ENCODE data around the gene DOC2B.
"Not testable (repeated sequence)": the region's sequence is repeated elsewhere in the genome, so short reads cannot be mapped to it uniquely, and the experiment has no call there.

Gene DOC2B

DNA sequence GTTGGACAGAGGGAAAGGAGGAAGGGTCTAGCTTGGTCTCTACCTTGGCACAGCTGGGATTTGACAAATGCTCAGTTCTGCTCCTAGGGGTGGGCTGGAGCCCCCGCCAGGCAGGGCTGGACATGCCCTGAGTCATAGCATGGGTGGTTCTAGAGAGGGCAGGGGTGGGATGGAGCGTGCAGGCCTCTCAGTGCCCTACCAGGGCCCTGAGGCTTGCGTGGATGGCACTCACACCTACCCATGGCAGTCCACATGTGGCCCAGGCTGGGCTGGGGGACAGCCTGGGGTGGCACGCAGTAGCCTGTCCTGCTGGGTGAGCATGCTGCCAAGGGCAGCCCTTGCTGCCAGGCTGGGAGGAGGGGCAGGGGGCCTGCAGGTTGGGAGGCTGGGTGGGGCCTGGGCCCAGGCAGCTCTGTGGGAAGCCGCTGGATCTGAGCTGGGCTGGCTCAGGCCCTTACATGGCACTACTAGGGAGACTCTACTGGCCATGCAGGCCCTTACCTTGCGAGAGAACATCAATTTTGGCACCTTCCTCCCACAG is 11.2 kb downstream of the DOC2B start:
- Histone ChIP-seq H3K4me1 (ENCODE audit: control extremely low read depth in 1 of 4, control insufficient read depth in 4 of 4, insufficient read depth in 4 of 4, low read length in 3 of 4) (no peaks in the 10 kb centered on the region), H3K27me3 (replicated peaks in 2 of 5; ENCODE audit: control insufficient read depth in 4 of 5, insufficient read depth in 5 of 5, low read length in 4 of 5) (peaks cover 0 to 7% (median 0%) of the 10 kb centered on the region in 5 experiments), H3K9me3 (ENCODE audit: control extremely low read depth in 1 of 5, control insufficient read depth in 4 of 5, insufficient read depth in 2 of 5, low read depth in 1 of 5, low read length in 4 of 5) (no peaks in the 10 kb centered on the region), H3K27ac (ENCODE audit: insufficient read depth in 1 of 2, low read depth in 1 of 2, low read length in 2 of 2, poor library complexity in 1 of 2, severe bottlenecking in 2 of 2) (no peak overlapping the region), H3K4me3 (ENCODE audit: control insufficient read depth in 1 of 7, extremely low read depth in 1 of 7, insufficient read depth in 4 of 7, low read depth in 2 of 7, low read length in 6 of 7) (no peak overlapping the region), H3K36me3 (ENCODE audit: control insufficient read depth in 4 of 4, insufficient read depth in 4 of 4, low read length in 3 of 4) (no peaks in the 10 kb centered on the region)
- POLR2A ChIA-PET = no interaction called here
- DNase-seq = no peak
- CTCF ChIA-PET = interaction anchor here (0.6 to 1.2 kb wide), 2 partner anchors 26 to 28 kb away, joined by 3 to 4 read pairs; no protein-coding TSS in a partner anchor
- WGBS (ENCODE audit: insufficient coverage) = 100% methylated on average over 6 of the region's 6 CpGs

- H3K36me3 ChIP-seq (ENCODE audit: control insufficient read depth in 4 of 4, insufficient read depth in 4 of 4, low read length in 3 of 4); POLR2A ChIA-PET; DNase-seq; H3K9me3 ChIP-seq (ENCODE audit: control extremely low read depth in 1 of 5, control insufficient read depth in 4 of 5, insufficient read depth in 2 of 5, low read depth in 1 of 5, low read length in 4 of 5); H3K4me1 ChIP-seq (ENCODE audit: control extremely low read depth in 1 of 4, control insufficient read depth in 4 of 4, insufficient read depth in 4 of 4, low read length in 3 of 4); H3K4me3 ChIP-seq (ENCODE audit: control insufficient read depth in 1 of 7, extremely low read depth in 1 of 7, insufficient read depth in 4 of 7, low read depth in 2 of 7, low read length in 6 of 7); H3K27me3 ChIP-seq (replicated peaks in 2 of 5; ENCODE audit: control insufficient read depth in 4 of 5, insufficient read depth in 5 of 5, low read length in 4 of 5); H3K27ac ChIP-seq (ENCODE audit: insufficient read depth in 1 of 2, low read depth in 1 of 2, low read length in 2 of 2, poor library complexity in 1 of 2, severe bottlenecking in 2 of 2): not testable (repeated sequence)
- WGBS (ENCODE audit: insufficient coverage) = 85% methylated on average over 5 of the region's 11 CpGs
- CTCF ChIA-PET = interaction anchor here (1.2 kb wide), 1 partner anchor 482 kb away, joined by 3 read pairs; no protein-coding TSS in a partner anchor
Observed at GRCh38 chr17:168614-169013, 12.8 kb downstream of the DOC2B start.

DNA sequence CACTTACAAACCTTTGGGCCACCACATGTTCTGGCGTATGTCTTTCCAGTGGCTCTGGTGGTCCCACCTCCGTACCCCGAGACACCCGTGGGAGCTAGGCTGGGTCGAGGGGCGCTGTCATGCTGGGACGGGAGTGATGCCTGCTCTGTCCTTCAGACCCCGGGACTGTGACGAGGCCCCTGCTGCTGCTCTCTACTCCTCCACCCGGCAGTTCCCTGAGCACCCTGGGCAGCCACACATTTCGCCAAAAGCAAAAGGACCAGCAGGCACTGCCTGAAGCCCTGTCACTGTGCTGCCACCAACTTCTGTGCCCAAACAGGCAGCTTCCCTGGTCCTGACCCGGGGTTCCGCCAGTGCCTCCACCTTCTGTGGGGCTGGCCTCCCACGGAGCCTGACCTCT is 15.5 kb downstream of the DOC2B start:
- 97% methylated on average over 14 of the region's 14 CpGs for WGBS (ENCODE audit: insufficient coverage)
- no peaks in the 10 kb centered on the region for H3K27me3 ChIP-seq (replicated peaks in 2 of 5; ENCODE audit: control insufficient read depth in 4 of 5, insufficient read depth in 5 of 5, low read length in 4 of 5)
- ChIA-PET POLR2A (no interaction called here), CTCF (interaction anchor here (1.0 to 5.5 kb wide), 11 partner anchors 8 to 534 kb away, joined by 3 to 34 read pairs (median 6); no protein-coding TSS in a partner anchor)
- no peaks in the 10 kb centered on the region for H3K4me1 ChIP-seq (ENCODE audit: control extremely low read depth in 1 of 4, control insufficient read depth in 4 of 4, insufficient read depth in 4 of 4, low read length in 3 of 4)
- no peak overlapping the region for H3K4me3 ChIP-seq (ENCODE audit: control insufficient read depth in 1 of 7, extremely low read depth in 1 of 7, insufficient read depth in 4 of 7, low read depth in 2 of 7, low read length in 6 of 7)
- H3K9me3 ChIP-seq (ENCODE audit: control extremely low read depth in 1 of 5, control insufficient read depth in 4 of 5, insufficient read depth in 2 of 5, low read depth in 1 of 5, low read length in 4 of 5) = no peaks in the 10 kb centered on the region
- H3K36me3 ChIP-seq (ENCODE audit: control insufficient read depth in 4 of 4, insufficient read depth in 4 of 4, low read length in 3 of 4) = no peaks in the 10 kb centered on the region
- DNase-seq = no peak
- no peak overlapping the region for H3K27ac ChIP-seq (ENCODE audit: insufficient read depth in 1 of 2, low read depth in 1 of 2, low read length in 2 of 2, poor library complexity in 1 of 2, severe bottlenecking in 2 of 2)

GRCh38 chr17:164303-165235 is 16.9 kb downstream of the DOC2B start:
- Histone ChIP-seq H3K4me3 (ENCODE audit: control insufficient read depth in 1 of 7, extremely low read depth in 1 of 7, insufficient read depth in 4 of 7, low read depth in 2 of 7, low read length in 6 of 7) (no peak overlapping the region), H3K27me3 (replicated peaks in 2 of 5; ENCODE audit: control insufficient read depth in 4 of 5, insufficient read depth in 5 of 5, low read length in 4 of 5) (no peaks in the 10 kb centered on the region), H3K9me3 (ENCODE audit: control extremely low read depth in 1 of 5, control insufficient read depth in 4 of 5, insufficient read depth in 2 of 5, low read depth in 1 of 5, low read length in 4 of 5) (no peaks in the 10 kb centered on the region), H3K4me1 (ENCODE audit: control extremely low read depth in 1 of 4, control insufficient read depth in 4 of 4, insufficient read depth in 4 of 4, low read length in 3 of 4) (no peaks in the 10 kb centered on the region), H3K36me3 (ENCODE audit: control insufficient read depth in 4 of 4, insufficient read depth in 4 of 4, low read length in 3 of 4) (no peaks in the 10 kb centered on the region), H3K27ac (ENCODE audit: insufficient read depth in 1 of 2, low read depth in 1 of 2, low read length in 2 of 2, poor library complexity in 1 of 2, severe bottlenecking in 2 of 2) (no peak overlapping the region)
- 71% methylated on average over 10 of the region's 16 CpGs for WGBS (ENCODE audit: insufficient coverage)
- ChIA-PET POLR2A (no interaction called here), CTCF (interaction anchor here (0.7 to 5.5 kb wide), 21 partner anchors 9 to 537 kb away, joined by 3 to 34 read pairs (median 5); no protein-coding TSS in a partner anchor)
- peak; percentile 65 to 80 (median 74) for DNase-seq

- H3K4me1 ChIP-seq (ENCODE audit: control extremely low read depth in 1 of 4, control insufficient read depth in 4 of 4, insufficient read depth in 4 of 4, low read length in 3 of 4) = no peaks in the 10 kb centered on the region
- no peak overlapping the region for H3K4me3 ChIP-seq (ENCODE audit: control insufficient read depth in 1 of 7, extremely low read depth in 1 of 7, insufficient read depth in 4 of 7, low read depth in 2 of 7, low read length in 6 of 7)
- no peaks in the 10 kb centered on the region for H3K36me3 ChIP-seq (ENCODE audit: control insufficient read depth in 4 of 4, insufficient read depth in 4 of 4, low read length in 3 of 4)
- no peaks in the 10 kb centered on the region for H3K27me3 ChIP-seq (replicated peaks in 2 of 5; ENCODE audit: control insufficient read depth in 4 of 5, insufficient read depth in 5 of 5, low read length in 4 of 5)
- no peaks in the 10 kb centered on the region for H3K9me3 ChIP-seq (ENCODE audit: control extremely low read depth in 1 of 5, control insufficient read depth in 4 of 5, insufficient read depth in 2 of 5, low read depth in 1 of 5, low read length in 4 of 5)
- ChIA-PET POLR2A (no interaction called here), CTCF (interaction anchor here (1.3 to 5.5 kb wide), 6 partner anchors 14 to 538 kb away, joined by 3 to 34 read pairs (median 10); no protein-coding TSS in a partner anchor)
- H3K27ac ChIP-seq (ENCODE audit: insufficient read depth in 1 of 2, low read depth in 1 of 2, low read length in 2 of 2, poor library complexity in 1 of 2, severe bottlenecking in 2 of 2) = no peak overlapping the region
- DNase-seq = no peak
- 87% methylated on average over 9 of the region's 11 CpGs for WGBS (ENCODE audit: insufficient coverage)
Observed at GRCh38 chr17:163514-164098, 17.8 kb downstream of the DOC2B start.

DNA sequence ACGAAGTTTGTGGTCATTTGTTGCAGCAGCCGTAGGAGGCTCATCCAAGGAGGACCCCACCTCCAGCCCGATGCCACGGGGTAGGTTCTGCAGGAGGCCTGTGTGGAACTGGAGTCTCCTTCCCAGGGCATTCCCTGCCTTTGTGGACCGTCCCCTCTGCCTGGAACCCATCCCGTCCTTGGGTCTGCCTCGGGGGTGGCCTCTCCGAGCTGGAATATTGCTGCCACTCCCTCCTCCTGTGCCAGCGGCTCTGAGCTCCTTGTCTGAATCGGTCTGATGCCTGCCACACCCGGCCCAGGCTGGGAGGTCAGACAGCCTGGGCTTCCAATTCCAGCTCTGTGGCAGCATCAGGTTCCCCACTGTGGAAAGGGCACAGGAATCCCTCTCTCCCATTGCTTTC is 18.8 kb downstream of the DOC2B start:
- no peaks in the 10 kb centered on the region for H3K9me3 ChIP-seq (ENCODE audit: control extremely low read depth in 1 of 5, control insufficient read depth in 4 of 5, insufficient read depth in 2 of 5, low read depth in 1 of 5, low read length in 4 of 5)
- ChIA-PET POLR2A (no interaction called here), CTCF (interaction anchor here (1.8 to 5.5 kb wide), 3 partner anchors 14 to 537 kb away, joined by 10 to 34 read pairs (median 15); no protein-coding TSS in a partner anchor)
- WGBS (ENCODE audit: insufficient coverage) = 96% methylated on average over 11 of the region's 11 CpGs
- H3K27ac ChIP-seq (ENCODE audit: insufficient read depth in 1 of 2, low read depth in 1 of 2, low read length in 2 of 2, poor library complexity in 1 of 2, severe bottlenecking in 2 of 2) = no peak overlapping the region
- no peaks in the 10 kb centered on the region for H3K36me3 ChIP-seq (ENCODE audit: control insufficient read depth in 4 of 4, insufficient read depth in 4 of 4, low read length in 3 of 4)
- H3K4me1 ChIP-seq (ENCODE audit: control extremely low read depth in 1 of 4, control insufficient read depth in 4 of 4, insufficient read depth in 4 of 4, low read length in 3 of 4) = no peaks in the 10 kb centered on the region
- no peak overlapping the region for H3K4me3 ChIP-seq (ENCODE audit: control insufficient read depth in 1 of 7, extremely low read depth in 1 of 7, insufficient read depth in 4 of 7, low read depth in 2 of 7, low read length in 6 of 7)
- DNase-seq = no peak
- H3K27me3 ChIP-seq (replicated peaks in 2 of 5; ENCODE audit: control insufficient read depth in 4 of 5, insufficient read depth in 5 of 5, low read length in 4 of 5) = no peaks in the 10 kb centered on the region
